K562 (cell line): ENCODE measurements around the gene SF3A2. TPM values are rescaled to one million over a fixed set of nuclear protein-coding genes. Genes with fewer than 3 reads are reported as not detected.

Experiments used
- ATAC-seq: fragments of 200-7000 bp; cut with Tn5 transposase; 3 replicates; pipeline ENCODE4 v1.9.1; 2020; ENCODE audit warnings: moderate library complexity
- BruUV-seq: library from RNA; stranded (reverse); fragments of 400-500 nt; replicated peaks from 2 replicates; lab custom pipeline; 2021; lab: Mats Ljungman, UMichigan
- CTCF ChIA-PET: fragments of 300-600 bp; formaldehyde crosslinking; extraction: SDS; loops from one replicate; lab custom pipeline; 2021; ENCODE audit warnings: low intra/inter-chr PET ratio; lab: Yijun Ruan, JAX
- POLR2A ChIA-PET: fragments of 300-600, 350-650 bp; sonication (Branson Sonifier 250); formaldehyde crosslinking; extraction: SDS; loops from one replicate; lab custom pipeline; 2021; ENCODE audit warnings: antibody characterized with exemption, inconsistent platforms; lab: Yijun Ruan, JAX
- DNase-seq, 4 experiments: peaks; one replicate each; pipeline versions ENCODE4 v3.0.0 to v3.0.0-alpha.2; 2011 to 2018; ENCODE audit warnings: low spot score in 3 of 4, mixed read lengths in 3 of 4; ENCODE audit errors: extremely low read depth in 1 of 4
- FAIRE-seq: peaks from 2 replicates; lab custom pipeline; 2011; peaks lifted over from hg19 to GRCh38; lab: Jason Lieb, UNC
- H2AFZ ChIP-seq: 2 replicates; pipeline ENCODE4 v1.6.0; 2011; ENCODE audit warnings: low read depth, low read length, control low read depth, inconsistent platforms
- H3K27ac ChIP-seq: fragments of 200-600 bp; 3 replicates; pipeline ENCODE4 v1.8.0; 2011; ENCODE audit warnings: low read depth, mild to moderate bottlenecking, control low read depth, inconsistent platforms, low read length, moderate library complexity, mixed read lengths; ENCODE audit errors: extremely low read depth
- H3K27me3 ChIP-seq, 2 experiments: fragments of 300-600 bp in 1 of 2; 2 replicates in 1 of 2; 3 replicates in 1 of 2; pipeline versions ENCODE4 v1.6.0 to v1.8.0; 2011; ENCODE audit warnings: inconsistent platforms in 2 of 2, low read length in 2 of 2, mild to moderate bottlenecking in 1 of 2, mixed read lengths in 1 of 2, moderate library complexity in 1 of 2; ENCODE audit not compliant: control insufficient read depth in 2 of 2, insufficient read depth in 2 of 2
- H3K36me3 ChIP-seq: fragments of 300-600 bp; 3 replicates; pipeline ENCODE4 v1.8.0; 2011; ENCODE audit warnings: mild to moderate bottlenecking, low read length, inconsistent platforms; ENCODE audit not compliant: control insufficient read depth, insufficient read depth
- H3K4me1 ChIP-seq, 2 experiments: fragments of 200-600 bp in 1 of 2; replicated peaks in 1 of 2; 2 replicates in 1 of 2; 3 replicates in 1 of 2; pipeline versions ENCODE4 v1.5.1 to v1.8.0; 2011; ENCODE audit warnings: inconsistent platforms in 2 of 2, low read length in 2 of 2, mild to moderate bottlenecking in 1 of 2, mixed read lengths in 1 of 2, moderate library complexity in 1 of 2; ENCODE audit not compliant: control insufficient read depth in 2 of 2, insufficient read depth in 2 of 2
- H3K4me2 ChIP-seq: 2 replicates; pipeline ENCODE4 v1.6.1; 2011; ENCODE audit warnings: low read length, control low read depth, inconsistent platforms, mixed read lengths; ENCODE audit not compliant: insufficient read depth
- H3K4me3 ChIP-seq: fragments of 200-600 bp; sonication (generic), shearing (Covaris generic); 2 replicates; pipeline ENCODE4 v1.5.1; 2016; ENCODE audit warnings: control low read depth, inconsistent platforms
- H3K79me2 ChIP-seq: fragments of 200-600 bp; 3 replicates; pipeline ENCODE4 v1.8.0; 2011; ENCODE audit warnings: low read length, inconsistent platforms; ENCODE audit not compliant: control insufficient read depth, insufficient read depth
- H3K9ac ChIP-seq, 2 experiments: 2 replicates each; pipeline versions ENCODE4 v1.6.0 to v1.6.1; 2011; ENCODE audit warnings: low read depth in 2 of 2, low read length in 2 of 2, control low read depth in 1 of 2, inconsistent platforms in 1 of 2, mild to moderate bottlenecking in 1 of 2, mixed read lengths in 1 of 2; ENCODE audit not compliant: insufficient read depth in 1 of 2
- H3K9me1 ChIP-seq: one replicate; pipeline ENCODE4 v1.6.0; 2011; ENCODE audit warnings: inconsistent platforms, mild to moderate bottlenecking, low read length, moderate library complexity; ENCODE audit not compliant: control insufficient read depth, insufficient read depth
- H3K9me3 ChIP-seq: replicated peaks from 2 replicates; pipeline ENCODE4 v1.5.1; 2011; ENCODE audit warnings: low read depth, low read length, inconsistent platforms; ENCODE audit not compliant: control insufficient read depth, insufficient read depth
- H4K20me1 ChIP-seq: replicated peaks from 2 replicates; pipeline ENCODE4 v1.6.1; 2011; ENCODE audit warnings: low read length, inconsistent platforms, mixed read lengths; ENCODE audit not compliant: control insufficient read depth, insufficient read depth
- ARID2 ChIP-seq: fragments of 450-650 bp; IDR thresholded peaks from 2 replicates; pipeline ENCODE4 v1.6.1; 2017; ENCODE audit warnings: antibody characterized with exemption, mild to moderate bottlenecking
- ELF1 ChIP-seq: fragments of 200-800 bp; sonication (Bioruptor generic); IDR thresholded peaks from 2 replicates; pipeline ENCODE4 v1.6.1; 2016; ENCODE audit warnings: missing genetic modification characterization, missing compliant biosample characterization
- GATAD2B ChIP-seq: fragments of 450-650 bp; IDR thresholded peaks from 2 replicates; pipeline ENCODE4 v1.6.1; 2017; ENCODE audit warnings: mild to moderate bottlenecking, borderline replicate concordance
- HDAC1 ChIP-seq, 2 experiments: fragments of 450-650 bp; IDR thresholded peaks; 2 replicates each; pipeline ENCODE4 v1.6.1; 2016 to 2017; ENCODE audit warnings: inconsistent platforms in 1 of 2, mild to moderate bottlenecking in 1 of 2, moderate library complexity in 1 of 2
- PHF20 ChIP-seq: fragments of 450-650 bp; IDR thresholded peaks from 2 replicates; pipeline ENCODE4 v1.6.1; 2018; ENCODE audit not compliant: partially characterized antibody
- POLR2B ChIP-seq: fragments of 450-650 bp; IDR thresholded peaks from 2 replicates; pipeline ENCODE4 v1.6.1; 2018; ENCODE audit warnings: low read depth; ENCODE audit not compliant: partially characterized antibody
- RBFOX2 ChIP-seq: fragments of 200-400 bp; formaldehyde crosslinking; IDR thresholded peaks from 2 replicates; pipeline ENCODE4 v1.6.1; 2017; ENCODE audit warnings: low read depth, mild to moderate bottlenecking, low read length, moderate library complexity
- RHOXF2B ChIP-seq: fragments of 250-450 bp; sonication (Bioruptor Pico); conservative IDR thresholded peaks from 2 replicates; pipeline ENCODE4 v1.5.1; 2021
- SPI1 ChIP-seq: IDR thresholded peaks from 2 replicates; pipeline ENCODE4 v1.6.1; 2011; ENCODE audit warnings: low read depth, low read length, control low read depth, borderline replicate concordance
- SRF ChIP-seq, 2 experiments: fragments of 250-450, 450-650 bp in 1 of 2; sonication (Bioruptor Pico) in 1 of 2; sonication (generic) in 1 of 2; formaldehyde crosslinking; IDR thresholded peaks; 2 replicates each; pipeline versions ENCODE4 v1.5.0 to v1.5.1; 2020 to 2022; ENCODE audit warnings: mild to moderate bottlenecking in 1 of 2, missing genetic modification reagents in 1 of 2
- ZNF282 ChIP-seq: sonication (generic); formaldehyde crosslinking; IDR thresholded peaks from 2 replicates; pipeline ENCODE4 v1.8.1; 2023; ENCODE audit warnings: missing genetic modification reagents
- ZNF384 ChIP-seq: IDR thresholded peaks from 2 replicates; pipeline ENCODE4 v1.6.1; 2012; ENCODE audit warnings: low read depth, low read length, improper control_type of control experiment
- ZNF507 ChIP-seq: conservative IDR thresholded peaks from 2 replicates; pipeline ENCODE4 v1.6.1; 2017; ENCODE audit warnings: missing genetic modification characterization, missing compliant biosample characterization
- ZNF695 ChIP-seq: fragments of 450-650 bp; formaldehyde crosslinking; IDR thresholded peaks from 2 replicates; pipeline ENCODE4 v1.4.0; 2020; ENCODE audit warnings: mild to moderate bottlenecking, moderate library complexity
- ZNF785 ChIP-seq: fragments of 250-450 bp; sonication (Bioruptor Pico); IDR thresholded peaks from 2 replicates; pipeline ENCODE4 v1.4.0; 2020; ENCODE audit warnings: mild to moderate bottlenecking
- WGBS: fragments of 100-300 bp; shearing (Covaris generic); methylation state at CpG from one replicate; pipeline ENCODE4 v1.1.6; 2016; ENCODE audit warnings: low coverage, mixed read lengths; ENCODE audit not compliant: insufficient coverage; ENCODE audit errors: missing lambda C conversion rate; 5-methylcytosine and 5-hydroxymethylcytosine counted together
- in situ Hi-C: fragments of 300-500 bp; cut with MboI; formaldehyde crosslinking; loops from 4 replicates; pipeline ENCODE4 v1.15.0; 2018; ENCODE audit warnings: inconsistent platforms, mixed read lengths
- intact Hi-C: fragments of 100-400 bp; cut with micrococcal nuclease; formaldehyde crosslinking; loops from 2 replicates; pipeline ENCODE4 v1.14.2; 2022
- polyA plus RNA-seq, 8 experiments: library from polyadenylated mRNA; depleted of rRNA in 4 of 8; stranded (reverse) in 5 of 8; unstranded in 3 of 8; fragments of >200 nt; fragmentation: Nextera tagmentation in 2 of 8; fragmentation: Illumina TruSeq in 1 of 8; extraction: Ambion mirVana in 2 of 8; extraction: Trizol in 1 of 8; gene quantifications; 2 replicates each; pipeline versions ENCODE4 v1.2.1 to v1.2.3, GENCODE V29; 2011 to 2014; ENCODE audit warnings: inconsistent platforms in 1 of 8, missing spikeins in 1 of 8
- total RNA-seq, 7 experiments: library from RNA; depleted of rRNA in 6 of 7; stranded (reverse); fragments of >200 nt in 6 of 7; fragmentation: Illumina TruSeq in 2 of 7; extraction: Trizol in 2 of 7; gene quantifications; 2 replicates each; pipeline versions ENCODE4 v1.2.1 to v1.2.3, GENCODE V29; 2011 to 2021; ENCODE audit warnings: low replicate concordance in 1 of 7
- TF ChIP-seq, protein P1 (sequence below): fragments of 250-450 bp; sonication (Bioruptor Pico); IDR thresholded peaks from 2 replicates; pipeline ENCODE4 v1.8.0; 2021; ENCODE audit warnings: mild to moderate bottlenecking, moderate library complexity
- TF ChIP-seq, protein P2 (sequence below): fragments of 200-800 bp; sonication (Bioruptor generic); IDR thresholded peaks from 2 replicates; pipeline ENCODE4 v1.6.1; 2017; ENCODE audit warnings: missing genetic modification characterization, missing compliant biosample characterization
- TF ChIP-seq, protein P3 (sequence below): sonication (generic); formaldehyde crosslinking; IDR thresholded peaks from 2 replicates; pipeline ENCODE4 v1.8.0; 2022; ENCODE audit warnings: mild to moderate bottlenecking, missing genetic modification reagents

SF3A2 gene
- total and polyA plus RNA-seq, 9 of the 15 experiments (the other 6 are each of a cell fraction or from before 2014, with no cell fraction given), result 0.17 to 194 (median 22.8) TPM

DNA sequence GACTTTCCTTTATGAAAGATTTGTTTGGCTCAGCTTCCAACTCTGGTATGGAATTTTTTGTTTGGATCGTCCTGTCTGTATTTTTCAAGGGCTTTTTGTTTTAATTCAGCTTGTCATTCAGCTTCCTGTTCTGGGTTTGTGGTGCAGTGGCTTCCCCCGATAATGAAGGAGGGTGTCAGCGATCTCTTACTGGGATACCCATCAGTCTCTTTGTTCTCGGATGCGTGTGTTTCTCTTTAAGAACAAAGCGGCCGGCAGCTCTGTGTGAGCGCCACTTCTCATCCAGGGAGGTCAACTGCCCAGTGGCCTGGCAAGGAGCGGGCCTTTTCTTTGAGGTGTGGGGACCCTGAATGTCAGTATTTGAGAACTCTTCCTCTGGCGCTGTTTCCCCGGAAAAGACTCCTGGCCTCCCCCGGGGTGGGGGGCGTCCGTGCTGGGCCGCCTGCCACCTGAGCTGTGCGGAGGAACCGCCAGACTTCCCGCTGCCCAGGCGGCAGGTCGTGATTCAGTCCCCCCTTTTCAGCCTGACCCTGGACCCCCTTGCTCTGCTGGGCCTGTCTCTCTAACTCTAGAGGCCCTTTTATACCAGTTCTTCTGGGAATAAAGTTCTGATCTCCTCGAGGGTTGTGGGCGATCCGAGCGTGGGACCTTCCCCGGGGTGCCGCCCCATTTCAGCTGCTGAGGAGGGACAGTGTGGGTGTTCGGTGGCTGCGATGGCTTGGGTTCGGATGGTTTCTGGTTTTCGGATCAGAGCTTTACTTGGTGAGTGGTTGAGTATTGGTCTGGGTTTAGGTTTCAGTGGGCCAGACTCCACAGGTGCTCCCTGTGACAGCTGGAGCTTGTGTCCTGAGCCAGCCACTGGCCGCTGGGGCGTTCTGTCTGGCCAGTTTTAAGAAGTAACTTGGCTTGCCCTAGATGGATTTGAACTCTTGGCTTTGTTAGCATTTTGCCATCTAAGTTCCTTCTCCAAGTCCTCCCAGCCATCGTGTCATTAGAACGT is 3.4 kb downstream of the SF3A2 start:
- H3K79me2 ChIP-seq, result peaks cover 88% of the 10 kb centered on the region
- H3K9me1 ChIP-seq, result peaks cover 19% of the 10 kb centered on the region
- ATAC-seq (peak; percentile 30), DNase-seq (peak in 2 of 4 experiments; percentile 49 to 76), FAIRE-seq (peak; percentile 73)
- peaks cover 28 to 61% of the 10 kb centered on the region in 2 experiments for H3K4me1 ChIP-seq
- no peak overlapping the region for H2AFZ ChIP-seq
- in situ Hi-C loops (loop anchor here (5.0 to 10.0 kb wide), 3 partner anchors 32 to 157 kb away; no protein-coding TSS in a partner anchor), intact Hi-C loops (no loop called here)
- peak overlapping the region; percentile 97 for H3K4me3 ChIP-seq
- peak overlapping the region; percentile 90 to 93 for H3K9ac ChIP-seq
- peaks cover 63% of the 10 kb centered on the region; the same call in 2 of the 3 replicates for H3K36me3 ChIP-seq
- H3K9me3 ChIP-seq, result no peaks in the 10 kb centered on the region
- 10% methylated on average over 34 of the region's 34 CpGs for WGBS
- ChIA-PET POLR2A (interaction anchor here (0.7 to 4.8 kb wide), 11 partner anchors 9 to 395 kb away, joined by 3 to 86 read pairs (median 5); partner anchors contain the start of genes AMH, JSRP1 and PEAK3), CTCF (no interaction called here)
- peaks cover 60% of the 10 kb centered on the region for H4K20me1 ChIP-seq
- BruUV-seq, result no TSS peak
- H3K27me3 ChIP-seq, result no peaks in the 10 kb centered on the region
- peak overlapping the region; percentile 94 for H3K4me2 ChIP-seq
- H3K27ac ChIP-seq, result peak overlapping the region; percentile 66
- TF ChIP-seq, protein P1, sequence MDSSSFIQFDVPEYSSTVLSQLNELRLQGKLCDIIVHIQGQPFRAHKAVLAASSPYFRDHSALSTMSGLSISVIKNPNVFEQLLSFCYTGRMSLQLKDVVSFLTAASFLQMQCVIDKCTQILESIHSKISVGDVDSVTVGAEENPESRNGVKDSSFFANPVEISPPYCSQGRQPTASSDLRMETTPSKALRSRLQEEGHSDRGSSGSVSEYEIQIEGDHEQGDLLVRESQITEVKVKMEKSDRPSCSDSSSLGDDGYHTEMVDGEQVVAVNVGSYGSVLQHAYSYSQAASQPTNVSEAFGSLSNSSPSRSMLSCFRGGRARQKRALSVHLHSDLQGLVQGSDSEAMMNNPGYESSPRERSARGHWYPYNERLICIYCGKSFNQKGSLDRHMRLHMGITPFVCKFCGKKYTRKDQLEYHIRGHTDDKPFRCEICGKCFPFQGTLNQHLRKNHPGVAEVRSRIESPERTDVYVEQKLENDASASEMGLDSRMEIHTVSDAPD (CRISPR knock-in tag), result no peak
- no peak for TF ChIP-seq PHF20
- TF ChIP-seq POLR2B, result no peak
- no peak for TF ChIP-seq RHOXF2B (CRISPR knock-in tag)
- no peak for TF ChIP-seq GATAD2B
- TF ChIP-seq, protein P2, sequence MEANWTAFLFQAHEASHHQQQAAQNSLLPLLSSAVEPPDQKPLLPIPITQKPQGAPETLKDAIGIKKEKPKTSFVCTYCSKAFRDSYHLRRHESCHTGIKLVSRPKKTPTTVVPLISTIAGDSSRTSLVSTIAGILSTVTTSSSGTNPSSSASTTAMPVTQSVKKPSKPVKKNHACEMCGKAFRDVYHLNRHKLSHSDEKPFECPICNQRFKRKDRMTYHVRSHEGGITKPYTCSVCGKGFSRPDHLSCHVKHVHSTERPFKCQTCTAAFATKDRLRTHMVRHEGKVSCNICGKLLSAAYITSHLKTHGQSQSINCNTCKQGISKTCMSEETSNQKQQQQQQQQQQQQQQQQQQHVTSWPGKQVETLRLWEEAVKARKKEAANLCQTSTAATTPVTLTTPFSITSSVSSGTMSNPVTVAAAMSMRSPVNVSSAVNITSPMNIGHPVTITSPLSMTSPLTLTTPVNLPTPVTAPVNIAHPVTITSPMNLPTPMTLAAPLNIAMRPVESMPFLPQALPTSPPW, result peak; percentile 17; the same call in 1 of the 2 replicates
- 0 out of 2 replicates have a peak, but pooled peaks have one; percentile 11 for TF ChIP-seq ZNF384
- TF ChIP-seq, protein P3, sequence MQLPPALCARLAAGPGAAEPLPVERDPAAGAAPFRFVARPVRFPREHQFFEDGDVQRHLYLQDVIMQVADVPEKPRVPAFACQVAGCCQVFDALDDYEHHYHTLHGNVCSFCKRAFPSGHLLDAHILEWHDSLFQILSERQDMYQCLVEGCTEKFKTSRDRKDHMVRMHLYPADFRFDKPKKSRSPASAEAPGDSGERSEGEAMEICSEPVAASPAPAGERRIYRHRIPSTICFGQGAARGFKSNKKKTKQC (CRISPR knock-in tag), result no peak
- TF ChIP-seq ARID2, result no peak
- TF ChIP-seq HDAC1 (IDR thresholded peaks at IDR 0.05), result 0 out of 4 replicates have a peak, but pooled peaks of 1 of the 2 experiments have one; percentile 19
- TF ChIP-seq SRF (CRISPR knock-in tag; IDR thresholded peaks at IDR 0.05), result peak in 1 of 2 experiments; percentile 58; a peak in 1 of 4 replicates
- TF ChIP-seq ZNF785 (CRISPR knock-in tag), result no peak
- TF ChIP-seq ZNF695 (CRISPR knock-in tag), result no peak
- no peak for TF ChIP-seq ZNF507 (tag)
- no peak for TF ChIP-seq ZNF282 (CRISPR knock-in tag)
- TF ChIP-seq ELF1 (tag), result 0 out of 2 replicates have a peak, but pooled peaks have one; percentile 26
- peak; percentile 53 for TF ChIP-seq RBFOX2
- 0 out of 2 replicates have a peak, but pooled peaks have one; percentile 1 for TF ChIP-seq SPI1
